A549 (cell line): ENCODE measurements around the gene MAML3. TPM values are rescaled to one million over a fixed set of nuclear protein-coding genes. Genes with fewer than 3 reads are reported as not detected.
A peak's percentile ranks its signal among the peaks of the same experiment; 100 is the strongest.

Source experiments
- ATAC-seq, 2 experiments: fragments of 200-7000 bp in 1 of 2; fragments of >200 bp in 1 of 2; cut with Nextera tagmentation in 1 of 2; cut with Tn5 transposase in 1 of 2; 3 replicates each; pipeline versions ENCODE4 v1.8.0 to v1.9.1; 2018 to 2020; ENCODE audit warnings: mild to moderate bottlenecking in 1 of 2, moderate library complexity in 1 of 2
- CTCF ChIA-PET: fragments of 300-600 bp; sonication (Branson Sonifier 250); formaldehyde crosslinking; extraction: SDS; loops from one replicate; lab custom pipeline; 2021; ENCODE audit warnings: antibody characterized with exemption, inconsistent platforms; lab: Yijun Ruan, JAX
- POLR2A ChIA-PET: fragments of 350-600 bp; formaldehyde crosslinking; extraction: SDS; loops from one replicate; lab custom pipeline; 2021; ENCODE audit warnings: antibody characterized with exemption, inconsistent platforms; lab: Yijun Ruan, JAX
- DNase-seq, 2 experiments: peaks; one replicate each; pipeline versions ENCODE4 v3.0.0 to v3.0.0-alpha.2; 2011 to 2016; ENCODE audit warnings: low read depth in 1 of 2, low spot score in 1 of 2
- FAIRE-seq: peaks from 2 replicates; lab custom pipeline; 2011; peaks lifted over from hg19 to GRCh38; lab: Jason Lieb, UNC
- H3K27ac ChIP-seq, 2 experiments: fragments of >200 bp; sonication (Bioruptor Twin); formaldehyde crosslinking; 3 replicates each; pipeline ENCODE4 v1.5.1; 2016 to 2017
- H3K4me1 ChIP-seq: fragments of >200 bp; sonication (Bioruptor Twin); formaldehyde crosslinking; 3 replicates; pipeline ENCODE4 v1.6.1; 2016
- H3K4me2 ChIP-seq: fragments of >200 bp; sonication (Bioruptor Twin); formaldehyde crosslinking; 3 replicates; pipeline ENCODE4 v1.6.1; 2016
- H3K4me3 ChIP-seq: fragments of >200 bp; sonication (Bioruptor Twin); formaldehyde crosslinking; 3 replicates; pipeline ENCODE4 v1.5.1; 2016
- H3K9me3 ChIP-seq: fragments of >200 bp; sonication (Bioruptor Twin); formaldehyde crosslinking; 3 replicates; pipeline ENCODE4 v1.6.1; 2016
- CBX2 ChIP-seq: fragments of 200-600 bp; sonication (generic); IDR thresholded peaks from 2 replicates; pipeline ENCODE4 v1.6.1; 2016; ENCODE audit warnings: low read depth, mild to moderate bottlenecking, borderline replicate concordance
- CHD4 ChIP-seq: fragments of 200-600 bp; sonication (generic); IDR thresholded peaks from 2 replicates; pipeline ENCODE4 v1.6.1; 2016; ENCODE audit warnings: antibody characterized with exemption, mild to moderate bottlenecking, borderline replicate concordance
- EP300 ChIP-seq, 2 experiments: fragments of >200 bp; sonication (Bioruptor Twin); formaldehyde crosslinking; IDR thresholded peaks; 2 replicates in 1 of 2; 3 replicates in 1 of 2; pipeline ENCODE4 v1.6.1; 2016 to 2017
- ESRRA ChIP-seq: fragments of 150-350 bp; IDR thresholded peaks from 2 replicates; pipeline ENCODE4 v1.6.1; 2014; ENCODE audit warnings: mild to moderate bottlenecking, low read length, borderline replicate concordance
- FOSL2 ChIP-seq, 2 experiments: fragments of 450-650 bp in 1 of 2; fragments of >200 bp in 1 of 2; sonication (Bioruptor Twin) in 1 of 2; formaldehyde crosslinking; IDR thresholded peaks; 2 replicates each; pipeline versions ENCODE4 v1.5.0 to v1.6.1; 2016 to 2020; ENCODE audit warnings: mild to moderate bottlenecking in 1 of 2, moderate library complexity in 1 of 2
- FOXS1 ChIP-seq: fragments of 250-450 bp; sonication (Bioruptor Pico); IDR thresholded peaks from 2 replicates; pipeline ENCODE4 v1.5.0; 2020; ENCODE audit warnings: mild to moderate bottlenecking, moderate library complexity
- GATA3 ChIP-seq: IDR thresholded peaks from 2 replicates; pipeline ENCODE4 v1.6.1; 2012; ENCODE audit warnings: borderline replicate concordance
- HDAC2 ChIP-seq: fragments of 200-600 bp; sonication (generic); IDR thresholded peaks from 2 replicates; pipeline ENCODE4 v1.6.1; 2016
- HOXA7 ChIP-seq: fragments of 250-450 bp; sonication (Bioruptor Pico); IDR thresholded peaks from 2 replicates; pipeline ENCODE4 v1.5.0; 2020; ENCODE audit warnings: mild to moderate bottlenecking, moderate library complexity
- HOXB13 ChIP-seq: fragments of 250-450 bp; sonication (Bioruptor Pico); IDR thresholded peaks from 2 replicates; pipeline ENCODE4 v1.5.0; 2020; ENCODE audit warnings: low read depth, mild to moderate bottlenecking, moderate library complexity
- HOXB5 ChIP-seq: fragments of 250-450 bp; sonication (Bioruptor Pico); IDR thresholded peaks from 2 replicates; pipeline ENCODE4 v1.5.0; 2020; ENCODE audit warnings: mild to moderate bottlenecking, moderate library complexity
- JUNB ChIP-seq: fragments of >200 bp; sonication (Bioruptor Twin); formaldehyde crosslinking; IDR thresholded peaks from 2 replicates; pipeline ENCODE4 v1.6.1; 2016
- MAX ChIP-seq: IDR thresholded peaks from 2 replicates; pipeline ENCODE4 v1.6.1; 2012
- MYC ChIP-seq: IDR thresholded peaks from 2 replicates; pipeline ENCODE4 v1.6.1; 2012; ENCODE audit warnings: mild to moderate bottlenecking, inconsistent platforms, low read length, improper control_type of control experiment, borderline replicate concordance
- RAD21 ChIP-seq, 2 experiments: fragments of >200 bp in 1 of 2; sonication (Bioruptor Twin) in 1 of 2; formaldehyde crosslinking in 1 of 2; IDR thresholded peaks in 1 of 2; conservative IDR thresholded peaks in 1 of 2; 2 replicates in 1 of 2; 3 replicates in 1 of 2; pipeline ENCODE4 v1.6.1; 2012 to 2018; ENCODE audit warnings: inconsistent platforms in 1 of 2
- RNF2 ChIP-seq: fragments of 200-600 bp; sonication (generic); IDR thresholded peaks from 2 replicates; pipeline ENCODE4 v1.6.1; 2016; ENCODE audit warnings: low read depth, mild to moderate bottlenecking, antibody characterized with exemption, moderate library complexity, borderline replicate concordance
- SMC3 ChIP-seq: fragments of >200 bp; sonication (Bioruptor Twin); formaldehyde crosslinking; IDR thresholded peaks from 3 replicates; pipeline ENCODE4 v1.6.1; 2018; ENCODE audit warnings: inconsistent platforms
- TFCP2L1 ChIP-seq: fragments of 250-450 bp; sonication (Bioruptor Pico); IDR thresholded peaks from 2 replicates; pipeline ENCODE4 v1.5.0; 2021; ENCODE audit warnings: mild to moderate bottlenecking
- TP53 ChIP-seq: fragments of 250-450 bp; sonication (Bioruptor Pico); IDR thresholded peaks from 2 replicates; pipeline ENCODE4 v1.5.0; 2021; ENCODE audit warnings: mild to moderate bottlenecking, moderate library complexity
- USF2 ChIP-seq: fragments of 450-650 bp; IDR thresholded peaks from 2 replicates; pipeline ENCODE4 v1.6.1; 2014; ENCODE audit warnings: antibody characterized with exemption
- ZSCAN20 ChIP-seq: fragments of 250-450 bp; sonication (Bioruptor Pico); IDR thresholded peaks from 2 replicates; pipeline ENCODE4 v1.8.0; 2022; ENCODE audit warnings: mild to moderate bottlenecking, moderate library complexity
- WGBS: methylation state at CpG from one replicate; pipeline ENCODE4 v1.1.6; 2017; ENCODE audit errors: missing lambda C conversion rate; 5-methylcytosine and 5-hydroxymethylcytosine counted together
- polyA plus RNA-seq, 4 experiments: library from polyadenylated mRNA; depleted of rRNA in 3 of 4; stranded (reverse); fragments of >200 nt; fragmentation: RNase III in 1 of 4; extraction: RNeasy Plus Mini Kit Qiagen cat#74134 plus additional on column Dnase treatment in 1 of 4; gene quantifications; 2 replicates in 3 of 4; 3 replicates in 1 of 4; pipeline ENCODE4 v1.2.3, GENCODE V29; 2011 to 2017
- TF ChIP-seq, protein P1 (sequence below): fragments of >200 bp; sonication (Bioruptor Twin); formaldehyde crosslinking; IDR thresholded peaks from 3 replicates; pipeline ENCODE4 v1.6.1; 2016

The MAML3 gene
- polyA plus RNA-seq, 2 of the 4 experiments (the other 2 are of a cell fraction) = 9.0 to 22.2 TPM

- TF ChIP-seq HDAC2 (no peak), USF2 (no peak), JUNB (no peak), CBX2 (no peak)
- Histone ChIP-seq H3K27ac (peak overlapping the region in 1 of 2 experiments; percentile 64; a peak in 2 of 6 replicates), H3K4me3 (no peak overlapping the region), H3K4me2 (peak overlapping the region; percentile 48), H3K4me1 (peaks cover 35% of the 10 kb centered on the region), H3K9me3 (no peaks in the 10 kb centered on the region)
- FAIRE-seq = no peak
- POLR2A ChIA-PET = interaction anchor here (0.6 kb wide), 1 partner anchor 515 kb away, joined by 6 read pairs; no protein-coding TSS in a partner anchor
- CTCF ChIA-PET = interaction anchor here (1.2 to 2.8 kb wide), 4 partner anchors 16 to 137 kb away, joined by 4 to 24 read pairs (median 4); no protein-coding TSS in a partner anchor
- peak; percentile 45 to 54; a peak in 4 of 6 replicates for ATAC-seq
- 81% methylated on average over 5 of the region's 5 CpGs for WGBS
- DNase-seq = peak in 1 of 2 experiments; percentile 5
These were observed 413.9 kb downstream of the MAML3 start for GRCh38 chr4:139740121-139740520.

DNA sequence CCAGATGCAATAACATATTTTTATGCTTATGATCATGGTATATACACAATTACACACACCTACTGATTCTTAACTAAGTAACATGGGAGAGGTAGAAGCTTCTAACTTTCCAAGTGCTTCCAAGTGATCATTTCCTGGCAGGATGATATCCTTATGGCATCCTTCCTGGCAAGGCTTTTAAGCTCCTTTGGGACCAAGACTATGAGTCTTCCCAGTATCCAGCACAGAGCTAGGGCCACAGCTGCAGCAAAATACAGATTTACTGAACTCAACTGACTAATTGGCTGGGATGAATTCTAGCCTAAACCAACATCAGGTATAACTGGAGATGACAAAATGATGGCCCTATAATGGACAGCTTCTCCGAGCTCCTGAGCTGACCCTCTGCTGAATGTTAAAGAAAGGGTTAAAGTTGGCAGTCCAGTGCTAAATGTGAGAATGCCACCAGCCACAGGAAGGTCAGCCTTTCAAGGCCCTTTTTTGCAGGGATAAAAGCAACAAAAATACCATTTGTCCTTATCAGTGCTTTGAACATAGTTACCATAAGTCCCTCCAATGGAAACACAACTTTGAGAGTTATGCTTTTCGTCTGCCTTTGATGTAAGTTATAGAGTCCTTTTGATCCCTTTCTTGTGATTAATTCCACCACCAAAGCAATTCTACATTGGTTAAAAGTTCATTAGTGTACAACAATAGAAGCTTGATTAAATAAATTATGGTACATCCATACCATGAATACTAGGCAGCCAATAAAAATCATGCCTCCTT is 415.0 kb downstream of the MAML3 start:
- 96% methylated on average over 2 of the region's 2 CpGs for WGBS
- no peak for FAIRE-seq
- H3K27ac ChIP-seq = no peak overlapping the region
- peaks cover 27% of the 10 kb centered on the region for H3K4me1 ChIP-seq
- ChIA-PET POLR2A (interaction anchor here (0.6 kb wide), 1 partner anchor 517 kb away, joined by 6 read pairs; no protein-coding TSS in a partner anchor), CTCF (interaction anchor here (1.3 to 2.8 kb wide), 3 partner anchors 82 to 135 kb away, joined by 4 to 24 read pairs (median 8); no protein-coding TSS in a partner anchor)
- DNase-seq = no peak
- ATAC-seq = no peak
- no peak for TF ChIP-seq CBX2
- no peak for TF ChIP-seq GATA3
- no peak for TF ChIP-seq HOXB13 (CRISPR knock-in tag)
- no peak for TF ChIP-seq FOXS1
- no peak for TF ChIP-seq FOSL2 (IDR thresholded peaks at IDR 0.05)
- TF ChIP-seq FOSL2 (CRISPR knock-in tag; IDR thresholded peaks at IDR 0.05) = no peak
- no peak for TF ChIP-seq MYC
- no peak for TF ChIP-seq RAD21 (conservative IDR thresholded peaks at IDR 0.05 in 1 of 2, IDR thresholded peaks at IDR 0.05 in 1 of 2)
- no peak for TF ChIP-seq TFCP2L1 (CRISPR knock-in tag)
- TF ChIP-seq USF2 = no peak
- no peak for TF ChIP-seq HOXB5 (CRISPR knock-in tag)
- no peak overlapping the region for H3K4me3 ChIP-seq
- no peak overlapping the region for H3K4me2 ChIP-seq
- no peaks in the 10 kb centered on the region for H3K9me3 ChIP-seq

- ChIA-PET POLR2A (no interaction called here), CTCF (interaction anchor here (2.6 kb wide), 1 partner anchor 80 kb away, joined by 8 read pairs; no protein-coding TSS in a partner anchor)
- H3K27ac ChIP-seq = no peak overlapping the region
- H3K9me3 ChIP-seq = no peaks in the 10 kb centered on the region
- DNase-seq (no peak), FAIRE-seq (no peak), ATAC-seq (no peak)
- H3K4me2 ChIP-seq = no peak overlapping the region
- WGBS = 91% methylated on average over 2 of the region's 2 CpGs
- TF ChIP-seq CHD4 (no peak), HOXA7 (CRISPR knock-in tag) (no peak), RNF2 (no peak), MAX (no peak), ZSCAN20 (CRISPR knock-in tag) (no peak), ESRRA (no peak), HOXB13 (CRISPR knock-in tag) (no peak), SMC3 (no peak), RAD21 (conservative IDR thresholded peaks at IDR 0.05 in 1 of 2, IDR thresholded peaks at IDR 0.05 in 1 of 2) (no peak), TP53 (CRISPR knock-in tag) (no peak), EP300 (IDR thresholded peaks at IDR 0.05) (no peak)
- TF ChIP-seq, protein P1, sequence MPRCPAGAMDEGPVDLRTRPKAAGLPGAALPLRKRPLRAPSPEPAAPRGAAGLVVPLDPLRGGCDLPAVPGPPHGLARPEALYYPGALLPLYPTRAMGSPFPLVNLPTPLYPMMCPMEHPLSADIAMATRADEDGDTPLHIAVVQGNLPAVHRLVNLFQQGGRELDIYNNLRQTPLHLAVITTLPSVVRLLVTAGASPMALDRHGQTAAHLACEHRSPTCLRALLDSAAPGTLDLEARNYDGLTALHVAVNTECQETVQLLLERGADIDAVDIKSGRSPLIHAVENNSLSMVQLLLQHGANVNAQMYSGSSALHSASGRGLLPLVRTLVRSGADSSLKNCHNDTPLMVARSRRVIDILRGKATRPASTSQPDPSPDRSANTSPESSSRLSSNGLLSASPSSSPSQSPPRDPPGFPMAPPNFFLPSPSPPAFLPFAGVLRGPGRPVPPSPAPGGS = no peak
- peaks cover 16% of the 10 kb centered on the region for H3K4me1 ChIP-seq
- no peak overlapping the region for H3K4me3 ChIP-seq
These were observed 417.3 kb downstream of the MAML3 start for GRCh38 chr4:139736661-139737060.
